ENCODE measurements around the gene SCCPDH. TPM values are rescaled to one million over a fixed set of nuclear protein-coding genes. Genes with fewer than 3 reads are reported as not detected.
A peak's percentile ranks its signal among the peaks of the same experiment; 100 is the strongest.

SCCPDH gene
- total and polyA plus RNA-seq, 4 donors = 52.1 to 84.3 (median 78.5) TPM

GRCh38 chr1:246786606-246787238, 62.5 kb downstream of the SCCPDH start:
- Histone ChIP-seq H3K9ac (ENCODE audit: low read depth in 1 of 2, low read length in 2 of 2) (no peak overlapping the region), H3K4me3 (ENCODE audit: low read depth in 1 of 3, low read length in 3 of 3) (no peak overlapping the region), H3K27ac (ENCODE audit: low read depth in 1 of 2, low read length in 2 of 2) (no peak overlapping the region), H3K36me3 (ENCODE audit: control insufficient read depth in 4 of 4, insufficient read depth in 3 of 4, low read depth in 1 of 4, low read length in 3 of 4) (peaks cover 0 to 4% (median under 1%) of the 10 kb centered on the region in 4 donors), H3K27me3 (ENCODE audit: control insufficient read depth in 4 of 4, insufficient read depth in 4 of 4, low read length in 3 of 4) (no peaks in the 10 kb centered on the region), H3K4me1 (ENCODE audit: control insufficient read depth in 4 of 4, insufficient read depth in 4 of 4, low read length in 3 of 4) (peaks cover 0 to 11% (median 7%) of the 10 kb centered on the region in 4 donors), H3K9me3 (ENCODE audit: control insufficient read depth in 4 of 4, low read length in 3 of 4) (no peaks in the 10 kb centered on the region)
- TF ChIP-seq JUND (IDR thresholded peaks at IDR 0.05) (no peak), ATF3 (IDR thresholded peaks at IDR 0.05) (no peak), EGR1 (IDR thresholded peaks at IDR 0.05; ENCODE audit: low read depth in 2 of 2) (no peak), GABPA (IDR thresholded peaks at IDR 0.05 in 1 of 2, conservative IDR thresholded peaks at IDR 0.05 in 1 of 2) (no peak)
- TF ChIP-seq, protein P1, sequence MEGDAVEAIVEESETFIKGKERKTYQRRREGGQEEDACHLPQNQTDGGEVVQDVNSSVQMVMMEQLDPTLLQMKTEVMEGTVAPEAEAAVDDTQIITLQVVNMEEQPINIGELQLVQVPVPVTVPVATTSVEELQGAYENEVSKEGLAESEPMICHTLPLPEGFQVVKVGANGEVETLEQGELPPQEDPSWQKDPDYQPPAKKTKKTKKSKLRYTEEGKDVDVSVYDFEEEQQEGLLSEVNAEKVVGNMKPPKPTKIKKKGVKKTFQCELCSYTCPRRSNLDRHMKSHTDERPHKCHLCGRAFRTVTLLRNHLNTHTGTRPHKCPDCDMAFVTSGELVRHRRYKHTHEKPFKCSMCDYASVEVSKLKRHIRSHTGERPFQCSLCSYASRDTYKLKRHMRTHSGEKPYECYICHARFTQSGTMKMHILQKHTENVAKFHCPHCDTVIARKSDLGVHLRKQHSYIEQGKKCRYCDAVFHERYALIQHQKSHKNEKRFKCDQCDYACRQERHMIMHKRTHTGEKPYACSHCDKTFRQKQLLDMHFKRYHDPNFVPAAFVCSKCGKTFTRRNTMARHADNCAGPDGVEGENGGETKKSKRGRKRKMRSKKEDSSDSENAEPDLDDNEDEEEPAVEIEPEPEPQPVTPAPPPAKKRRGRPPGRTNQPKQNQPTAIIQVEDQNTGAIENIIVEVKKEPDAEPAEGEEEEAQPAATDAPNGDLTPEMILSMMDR (IDR thresholded peaks at IDR 0.05; ENCODE audit: low read depth, low read length, missing input control) = no peak
- WGBS = 78% methylated on average over 19 of the region's 19 CpGs
- no peak for DNase-seq (ENCODE audit: low spot score)

GRCh38 chr1:246787781-246788513, 63.7 kb downstream of the SCCPDH start:
- no peaks in the 10 kb centered on the region for H3K36me3 ChIP-seq (ENCODE audit: control insufficient read depth in 4 of 4, insufficient read depth in 3 of 4, low read depth in 1 of 4, low read length in 3 of 4)
- H3K4me1 ChIP-seq (ENCODE audit: control insufficient read depth in 4 of 4, insufficient read depth in 4 of 4, low read length in 3 of 4) = peaks cover 0 to 11% (median 7%) of the 10 kb centered on the region in 4 donors
- H3K9me3 ChIP-seq (ENCODE audit: control insufficient read depth in 4 of 4, low read length in 3 of 4) = no peaks in the 10 kb centered on the region
- WGBS = 74% methylated on average over 12 of the region's 12 CpGs
- DNase-seq (ENCODE audit: low spot score) = no peak
- H3K4me3 ChIP-seq (ENCODE audit: low read depth in 1 of 3, low read length in 3 of 3) = no peak overlapping the region
- H3K9ac ChIP-seq (ENCODE audit: low read depth in 1 of 2, low read length in 2 of 2) = no peak overlapping the region
- no peak overlapping the region for H3K27ac ChIP-seq (ENCODE audit: low read depth in 1 of 2, low read length in 2 of 2)
- TF ChIP-seq RXRA (IDR thresholded peaks at IDR 0.05) (peak in 1 of 2 donors; percentile 34), RAD21 (IDR thresholded peaks at IDR 0.05) (no peak)
- H3K27me3 ChIP-seq (ENCODE audit: control insufficient read depth in 4 of 4, insufficient read depth in 4 of 4, low read length in 3 of 4) = no peaks in the 10 kb centered on the region

DNA sequence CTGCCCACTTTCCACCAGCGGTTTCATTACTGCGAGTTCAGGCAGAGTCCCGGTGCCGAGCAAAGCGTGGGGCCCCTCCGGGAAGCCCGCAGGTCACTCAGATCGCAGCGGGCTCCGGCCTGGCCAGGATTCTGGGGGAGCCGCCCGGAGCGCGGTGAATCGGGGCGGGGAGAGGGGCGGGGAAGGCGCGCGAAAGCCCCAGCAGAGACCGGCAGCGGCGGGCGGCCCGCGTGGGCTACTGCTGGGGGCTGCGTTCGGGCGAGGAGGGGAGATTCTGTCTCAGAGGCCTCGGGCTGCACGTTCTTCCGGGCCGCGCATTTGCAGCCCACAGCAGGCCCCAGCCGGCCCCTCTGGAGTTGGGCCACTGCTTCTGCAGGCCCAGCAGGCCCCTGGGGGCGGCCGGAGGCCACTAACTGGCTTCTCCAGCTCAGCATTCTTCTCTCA, 64.7 kb downstream of the SCCPDH start:
- H3K4me1 ChIP-seq (ENCODE audit: control insufficient read depth in 4 of 4, insufficient read depth in 4 of 4, low read length in 3 of 4) = peaks cover 0 to 11% (median 7%) of the 10 kb centered on the region in 4 donors
- H3K27ac ChIP-seq (ENCODE audit: low read depth in 1 of 2, low read length in 2 of 2) = no peak overlapping the region
- WGBS = 9% methylated on average over 37 of the region's 37 CpGs
- H3K9me3 ChIP-seq (ENCODE audit: control insufficient read depth in 4 of 4, low read length in 3 of 4) = no peaks in the 10 kb centered on the region
- H3K36me3 ChIP-seq (ENCODE audit: control insufficient read depth in 4 of 4, insufficient read depth in 3 of 4, low read depth in 1 of 4, low read length in 3 of 4) = no peaks in the 10 kb centered on the region
- H3K27me3 ChIP-seq (ENCODE audit: control insufficient read depth in 4 of 4, insufficient read depth in 4 of 4, low read length in 3 of 4) = no peaks in the 10 kb centered on the region
- no peak overlapping the region for H3K9ac ChIP-seq (ENCODE audit: low read depth in 1 of 2, low read length in 2 of 2)
- TF ChIP-seq SP1 (IDR thresholded peaks at IDR 0.05) (no peak), NR2F2 (IDR thresholded peaks at IDR 0.05) (no peak), FOXA1 (IDR thresholded peaks at IDR 0.05) (no peak), HNF4A (conservative IDR thresholded peaks at IDR 0.05) (no peak), TAF1 (conservative IDR thresholded peaks at IDR 0.05) (no peak), RXRA (IDR thresholded peaks at IDR 0.05) (no peak), JUND (IDR thresholded peaks at IDR 0.05) (no peak)
- no peak for DNase-seq (ENCODE audit: low spot score)
- H3K4me3 ChIP-seq (ENCODE audit: low read depth in 1 of 3, low read length in 3 of 3) = peak overlapping the region in 2 of 3 donors; percentile 19 to 38

Measured in liver (tissue), 9 donors.